Activated CD4-positive, alpha-beta T cell treated with anti-CD3 and anti-CD28 coated beads, Interleukin-2, amount 10 ng/mL, durations not matched to agents 24 days and 14 days (primary cell): ENCODE measurements around the gene PLEKHG2. TPM values are rescaled to one million over a fixed set of nuclear protein-coding genes. Genes with fewer than 3 reads are reported as not detected.

Source experiments
- DNase-seq: peaks from one replicate; pipeline ENCODE4 v3.0.0; 2022
- H3K27ac Mint-ChIP-seq: one replicate; pipeline ENCODE4 v1.8.0; 2022; ENCODE audit warnings: mild to moderate bottlenecking, mixed read lengths
- H3K27me3 Mint-ChIP-seq: one replicate; pipeline ENCODE4 v1.8.0; 2022; ENCODE audit warnings: mixed read lengths
- H3K36me3 Mint-ChIP-seq: one replicate; pipeline ENCODE4 v1.8.0; 2022; ENCODE audit warnings: low read depth, mild to moderate bottlenecking, mixed read lengths
- H3K4me1 Mint-ChIP-seq: one replicate; pipeline ENCODE4 v1.8.0; 2021; ENCODE audit warnings: mixed read lengths
- H3K4me3 Mint-ChIP-seq: one replicate; pipeline ENCODE4 v1.8.0; 2022; ENCODE audit warnings: mild to moderate bottlenecking, moderate library complexity, mixed read lengths
- H3K9me3 Mint-ChIP-seq: one replicate; pipeline ENCODE4 v1.8.0; 2021; ENCODE audit warnings: mixed read lengths
- intact Hi-C: fragments of 100-400 bp; cut with micrococcal nuclease; formaldehyde crosslinking; loops from one replicate; pipeline ENCODE4 v1.15.1; 2023
- total RNA-seq: library from RNA; stranded (reverse); gene quantifications from 2 replicates; pipeline ENCODE4 v1.2.3, GENCODE V29; 2022

Gene PLEKHG2
- total RNA-seq, 1 donor from 2014 or later = 42.0 TPM

- DNase-seq = peak; percentile 65
- Mint-ChIP-seq H3K4me3 (peak overlapping the region; percentile 87), H3K36me3 (peaks cover 23% of the 10 kb centered on the region), H3K27me3 (no peaks in the 10 kb centered on the region), H3K4me1 (peaks cover 34% of the 10 kb centered on the region), H3K9me3 (no peaks in the 10 kb centered on the region), H3K27ac (peak overlapping the region; percentile 87)
- intact Hi-C loops = loop anchor here (2.0 kb wide), 2 partner anchors 63 to 73 kb away; no protein-coding TSS in a partner anchor
Observed at GRCh38 chr19:39413911-39414608, 1.6 kb downstream of the PLEKHG2 start.

- Mint-ChIP-seq H3K4me3 (no peak overlapping the region), H3K9me3 (no peaks in the 10 kb centered on the region), H3K4me1 (peaks cover 31% of the 10 kb centered on the region), H3K27ac (no peak overlapping the region), H3K27me3 (no peaks in the 10 kb centered on the region), H3K36me3 (peaks cover 23% of the 10 kb centered on the region)
- DNase-seq = no peak
- intact Hi-C loops = no loop called here
Observed at GRCh38 chr19:39415111-39416046, 2.9 kb downstream of the PLEKHG2 start.

GRCh38 chr19:39416152-39417120 is 4.0 kb downstream of the PLEKHG2 start:
- DNase-seq = no peak
- intact Hi-C loops = no loop called here
- Mint-ChIP-seq H3K27ac (no peak overlapping the region), H3K4me1 (peaks cover 21% of the 10 kb centered on the region), H3K4me3 (no peak overlapping the region), H3K36me3 (peaks cover 20% of the 10 kb centered on the region), H3K9me3 (no peaks in the 10 kb centered on the region), H3K27me3 (no peaks in the 10 kb centered on the region)

- H3K4me3 Mint-ChIP-seq = no peak overlapping the region
- H3K9me3 Mint-ChIP-seq = no peaks in the 10 kb centered on the region
- intact Hi-C loops = no loop called here
- H3K4me1 Mint-ChIP-seq = peaks cover 14% of the 10 kb centered on the region
- peaks cover 21% of the 10 kb centered on the region for H3K36me3 Mint-ChIP-seq
- peak overlapping the region; percentile 82 for H3K27ac Mint-ChIP-seq
- no peaks in the 10 kb centered on the region for H3K27me3 Mint-ChIP-seq
- DNase-seq = no peak
Observed at GRCh38 chr19:39417463-39418181, 5.2 kb downstream of the PLEKHG2 start.

- Mint-ChIP-seq H3K27ac (no peak overlapping the region), H3K27me3 (no peaks in the 10 kb centered on the region)
- intact Hi-C loops = no loop called here
Observed at GRCh38 chr19:39419003-39419402, 6.5 kb downstream of the PLEKHG2 start.

GRCh38 chr19:39420769-39421168 is 8.3 kb downstream of the PLEKHG2 start:
- Mint-ChIP-seq H3K27me3 (no peaks in the 10 kb centered on the region), H3K4me1 (no peaks in the 10 kb centered on the region), H3K27ac (no peak overlapping the region), H3K36me3 (peaks cover 30% of the 10 kb centered on the region), H3K9me3 (no peaks in the 10 kb centered on the region), H3K4me3 (no peak overlapping the region)
- intact Hi-C loops = no loop called here
- DNase-seq = no peak

More at GRCh38 chr19:39419003-39419402, 6.5 kb downstream of the PLEKHG2 start:
- Mint-ChIP-seq H3K36me3 (peaks cover 27% of the 10 kb centered on the region), H3K9me3 (no peaks in the 10 kb centered on the region), H3K4me1 (peaks cover 10% of the 10 kb centered on the region), H3K4me3 (no peak overlapping the region)
- no peak for DNase-seq

GRCh38 chr19:39422020-39422419 is 9.6 kb downstream of the PLEKHG2 start:
- intact Hi-C loops = no loop called here
- Mint-ChIP-seq H3K36me3 (peaks cover 34% of the 10 kb centered on the region), H3K27ac (no peak overlapping the region), H3K4me1 (no peaks in the 10 kb centered on the region), H3K4me3 (no peak overlapping the region), H3K9me3 (no peaks in the 10 kb centered on the region), H3K27me3 (no peaks in the 10 kb centered on the region)
- DNase-seq = no peak

- H3K4me3 Mint-ChIP-seq = no peak overlapping the region
- no peaks in the 10 kb centered on the region for H3K27me3 Mint-ChIP-seq
- no peaks in the 10 kb centered on the region for H3K9me3 Mint-ChIP-seq
- DNase-seq = no peak
- no peaks in the 10 kb centered on the region for H3K4me1 Mint-ChIP-seq
- H3K36me3 Mint-ChIP-seq = peaks cover 32% of the 10 kb centered on the region
- H3K27ac Mint-ChIP-seq = no peak overlapping the region
- intact Hi-C loops = no loop called here
Observed at GRCh38 chr19:39423258-39424086, 11.0 kb downstream of the PLEKHG2 start.

- Mint-ChIP-seq H3K27ac (no peak overlapping the region), H3K36me3 (peaks cover 27% of the 10 kb centered on the region), H3K9me3 (no peaks in the 10 kb centered on the region), H3K27me3 (no peaks in the 10 kb centered on the region), H3K4me1 (no peaks in the 10 kb centered on the region), H3K4me3 (no peak overlapping the region)
- no peak for DNase-seq
- intact Hi-C loops = no loop called here
Observed at GRCh38 chr19:39424934-39425333, 12.5 kb downstream of the PLEKHG2 start.

GRCh38 chr19:39425744-39426143 is 13.3 kb downstream of the PLEKHG2 start:
- intact Hi-C loops = no loop called here
- H3K4me1 Mint-ChIP-seq = peaks cover 5% of the 10 kb centered on the region
- H3K36me3 Mint-ChIP-seq = peaks cover 28% of the 10 kb centered on the region
- H3K27ac Mint-ChIP-seq = no peak overlapping the region
- H3K4me3 Mint-ChIP-seq = no peak overlapping the region
- no peaks in the 10 kb centered on the region for H3K9me3 Mint-ChIP-seq
- no peak for DNase-seq
- H3K27me3 Mint-ChIP-seq = no peaks in the 10 kb centered on the region

- Mint-ChIP-seq H3K9me3 (no peaks in the 10 kb centered on the region), H3K27ac (no peak overlapping the region), H3K36me3 (peaks cover 31% of the 10 kb centered on the region), H3K4me1 (peaks cover 9% of the 10 kb centered on the region), H3K4me3 (no peak overlapping the region), H3K27me3 (no peaks in the 10 kb centered on the region)
- DNase-seq = no peak
- intact Hi-C loops = no loop called here
Observed at GRCh38 chr19:39426170-39426569, 13.7 kb downstream of the PLEKHG2 start.

- no peak for DNase-seq
- Mint-ChIP-seq H3K4me3 (no peak overlapping the region), H3K9me3 (no peaks in the 10 kb centered on the region), H3K36me3 (peaks cover 32% of the 10 kb centered on the region), H3K27me3 (no peaks in the 10 kb centered on the region), H3K27ac (no peak overlapping the region), H3K4me1 (peaks cover 14% of the 10 kb centered on the region)
- intact Hi-C loops = no loop called here
Observed at GRCh38 chr19:39427707-39428106, 15.2 kb downstream of the PLEKHG2 start.
